SK-N-SH treated with all-trans-retinoic acid at 6 μM for 48 hours (cell line): Measurements from ENCODE around the gene ZNF280C.

Experiments
- ATAC-seq: fragments of 200-7000 bp; cut with Tn5 transposase; 3 replicates; pipeline ENCODE4 v1.9.1; 2020; ENCODE audit warnings: mild to moderate bottlenecking, moderate library complexity
- ARNTL ChIP-seq: fragments of 450-650 bp; formaldehyde crosslinking; IDR thresholded peaks from 2 replicates; pipeline ENCODE4 v1.5.0; 2020; ENCODE audit warnings: low read depth, mild to moderate bottlenecking, moderate library complexity, borderline replicate concordance
- BACH2 ChIP-seq: fragments of 250-450 bp; sonication (Bioruptor Pico); IDR thresholded peaks from 2 replicates; pipeline ENCODE4 v1.9.0; 2021; ENCODE audit warnings: mild to moderate bottlenecking, borderline replicate concordance
- CREB5 ChIP-seq: fragments of 250-450 bp; sonication (Bioruptor Pico); IDR thresholded peaks from 2 replicates; pipeline ENCODE4 v1.5.1; 2020; ENCODE audit warnings: low read depth, mild to moderate bottlenecking, moderate library complexity
- CSDC2 ChIP-seq: fragments of 250-450 bp; sonication (Bioruptor Pico); IDR thresholded peaks from 2 replicates; pipeline ENCODE4 v1.5.0; 2020; ENCODE audit warnings: mild to moderate bottlenecking, moderate library complexity
- CSRNP3 ChIP-seq: fragments of 250-450 bp; sonication (Bioruptor Pico); IDR thresholded peaks from 2 replicates; pipeline ENCODE4 v1.5.1; 2021; ENCODE audit warnings: mild to moderate bottlenecking, moderate library complexity
- ESRRG ChIP-seq: fragments of 250-450 bp; sonication (Bioruptor Pico); IDR thresholded peaks from 2 replicates; pipeline ENCODE4 v1.6.1; 2021; ENCODE audit warnings: mild to moderate bottlenecking
- GLIS3 ChIP-seq: fragments of 250-450 bp; sonication (Bioruptor Pico); IDR thresholded peaks from 2 replicates; pipeline ENCODE4 v1.5.0; 2020; ENCODE audit warnings: mild to moderate bottlenecking, moderate library complexity
- ISL1 ChIP-seq: fragments of 250-450 bp; sonication (Bioruptor Pico); IDR thresholded peaks from 2 replicates; pipeline ENCODE4 v2.1.2; 2022; ENCODE audit warnings: mild to moderate bottlenecking, moderate library complexity
- OSR1 ChIP-seq: fragments of 250-450 bp; sonication (Bioruptor Pico); IDR thresholded peaks from 2 replicates; pipeline ENCODE4 v1.8.0; 2022; ENCODE audit warnings: moderate library complexity, mild to moderate bottlenecking, inconsistent platforms
- PATZ1 ChIP-seq: fragments of 250-450 bp; sonication (Bioruptor Pico); IDR thresholded peaks from 2 replicates; pipeline ENCODE4 v1.8.0; 2020; ENCODE audit warnings: mild to moderate bottlenecking, moderate library complexity, borderline replicate concordance
- POU6F1 ChIP-seq: fragments of 250-450 bp; sonication (Bioruptor Pico); IDR thresholded peaks from 2 replicates; pipeline ENCODE4 v1.8.0; 2021; ENCODE audit warnings: low read depth, mild to moderate bottlenecking, moderate library complexity, borderline replicate concordance
- PPARA ChIP-seq: fragments of 250-450 bp; sonication (Bioruptor Pico); IDR thresholded peaks from 2 replicates; pipeline ENCODE4 v1.5.0; 2020; ENCODE audit warnings: mild to moderate bottlenecking, borderline replicate concordance
- RARB ChIP-seq: fragments of 250-450 bp; sonication (Bioruptor Pico); IDR thresholded peaks from 2 replicates; pipeline ENCODE4 v1.8.0; 2021; ENCODE audit warnings: mild to moderate bottlenecking, moderate library complexity
- SNAI2 ChIP-seq: fragments of 250-450 bp; sonication (Bioruptor Pico); IDR thresholded peaks from 2 replicates; pipeline ENCODE4 v1.5.0; 2020; ENCODE audit warnings: mild to moderate bottlenecking, moderate library complexity
- TCF4 ChIP-seq: fragments of 250-450 bp; sonication (Bioruptor Pico); IDR thresholded peaks from 2 replicates; pipeline ENCODE4 v1.8.0; 2021; ENCODE audit warnings: mild to moderate bottlenecking, moderate library complexity, borderline replicate concordance
- TOX ChIP-seq: fragments of 250-450 bp; sonication (Bioruptor Pico); IDR thresholded peaks from 2 replicates; pipeline ENCODE4 v1.8.0; 2021; ENCODE audit warnings: mild to moderate bottlenecking, moderate library complexity, borderline replicate concordance
- TSHZ2 ChIP-seq: fragments of 250-450 bp; sonication (Bioruptor Pico); IDR thresholded peaks from 2 replicates; pipeline ENCODE4 v1.5.0; 2020; ENCODE audit warnings: mild to moderate bottlenecking, moderate library complexity
- ZC3H10 ChIP-seq: fragments of 250-450 bp; sonication (Bioruptor Pico); IDR thresholded peaks from 2 replicates; pipeline ENCODE4 v1.5.1; 2021; ENCODE audit warnings: mild to moderate bottlenecking, moderate library complexity
- ZFP3 ChIP-seq: fragments of 250-450 bp; sonication (Bioruptor Pico); IDR thresholded peaks from 2 replicates; pipeline ENCODE4 v1.5.0; 2020; ENCODE audit warnings: mild to moderate bottlenecking, moderate library complexity
- ZFP30 ChIP-seq: fragments of 450-650 bp; formaldehyde crosslinking; IDR thresholded peaks from 2 replicates; pipeline ENCODE4 v1.5.0; 2022; ENCODE audit warnings: mild to moderate bottlenecking, moderate library complexity
- ZNF70 ChIP-seq: fragments of 450-650 bp; formaldehyde crosslinking; IDR thresholded peaks from 2 replicates; pipeline ENCODE4 v1.5.0; 2020; ENCODE audit warnings: mild to moderate bottlenecking, moderate library complexity
- ZNF8 ChIP-seq: fragments of 450-650 bp; formaldehyde crosslinking; IDR thresholded peaks from 2 replicates; pipeline ENCODE4 v1.5.0; 2020; ENCODE audit warnings: mild to moderate bottlenecking, moderate library complexity

The ZNF280C gene

GRCh38 chrX:130268449-130269170 lies at the start of gene ZNF280C:
Gene ZNF280C (minus strand): TSS chrX:130268899. CDS start chrX:130260449, 8,450 bp downstream.
- TF ChIP-seq RARB (CRISPR knock-in tag) (no peak), PPARA (CRISPR knock-in tag) (no peak), ZFP3 (CRISPR knock-in tag) (no peak), CSRNP3 (CRISPR knock-in tag) (no peak), ZFP30 (no peak), ZC3H10 (CRISPR knock-in tag) (no peak), GLIS3 (CRISPR knock-in tag) (no peak), CREB5 (CRISPR knock-in tag) (no peak), ARNTL (CRISPR knock-in tag) (no peak), ZNF8 (CRISPR knock-in tag) (no peak), ESRRG (CRISPR knock-in tag) (no peak), POU6F1 (no peak), ZNF70 (no peak), TSHZ2 (CRISPR knock-in tag) (0 out of 2 replicates have a peak, but pooled peaks have one; percentile 46), OSR1 (CRISPR knock-in tag) (no peak), BACH2 (no peak), TCF4 (CRISPR knock-in tag) (peak; percentile 45; the same call in 1 of the 2 replicates), PATZ1 (CRISPR knock-in tag) (peak; percentile 51; the same call in 1 of the 2 replicates), CSDC2 (CRISPR knock-in tag) (0 out of 2 replicates have a peak, but pooled peaks have one; percentile 32), SNAI2 (CRISPR knock-in tag) (0 out of 2 replicates have a peak, but pooled peaks have one; percentile 51), ISL1 (CRISPR knock-in tag) (no peak), TOX (CRISPR knock-in tag) (no peak)
- ATAC-seq = peak; percentile 97

GRCh38 chrX:130304587-130305368 lies 36.1 kb upstream of the ZNF280C start:
- ATAC-seq = no peak
- TF ChIP-seq BACH2 (no peak), POU6F1 (no peak), SNAI2 (CRISPR knock-in tag) (no peak), GLIS3 (CRISPR knock-in tag) (no peak), TSHZ2 (CRISPR knock-in tag) (no peak), TCF4 (CRISPR knock-in tag) (no peak), CSRNP3 (CRISPR knock-in tag) (no peak), ZNF70 (no peak)
